GM21515 (cell line): ENCODE data around the gene EMC10.
"Not testable (repeated sequence)": the region's sequence is repeated elsewhere in the genome, so short reads cannot be mapped to it uniquely, and the experiment has no call there.

ENCODE experiments used
- ATAC-seq: cut with Tn5 transposase; IDR thresholded peaks from one replicate; pipeline ENCODE4 v1.9.1; 2021; ENCODE audit not compliant: unreplicated experiment

EMC10 gene

DNA sequence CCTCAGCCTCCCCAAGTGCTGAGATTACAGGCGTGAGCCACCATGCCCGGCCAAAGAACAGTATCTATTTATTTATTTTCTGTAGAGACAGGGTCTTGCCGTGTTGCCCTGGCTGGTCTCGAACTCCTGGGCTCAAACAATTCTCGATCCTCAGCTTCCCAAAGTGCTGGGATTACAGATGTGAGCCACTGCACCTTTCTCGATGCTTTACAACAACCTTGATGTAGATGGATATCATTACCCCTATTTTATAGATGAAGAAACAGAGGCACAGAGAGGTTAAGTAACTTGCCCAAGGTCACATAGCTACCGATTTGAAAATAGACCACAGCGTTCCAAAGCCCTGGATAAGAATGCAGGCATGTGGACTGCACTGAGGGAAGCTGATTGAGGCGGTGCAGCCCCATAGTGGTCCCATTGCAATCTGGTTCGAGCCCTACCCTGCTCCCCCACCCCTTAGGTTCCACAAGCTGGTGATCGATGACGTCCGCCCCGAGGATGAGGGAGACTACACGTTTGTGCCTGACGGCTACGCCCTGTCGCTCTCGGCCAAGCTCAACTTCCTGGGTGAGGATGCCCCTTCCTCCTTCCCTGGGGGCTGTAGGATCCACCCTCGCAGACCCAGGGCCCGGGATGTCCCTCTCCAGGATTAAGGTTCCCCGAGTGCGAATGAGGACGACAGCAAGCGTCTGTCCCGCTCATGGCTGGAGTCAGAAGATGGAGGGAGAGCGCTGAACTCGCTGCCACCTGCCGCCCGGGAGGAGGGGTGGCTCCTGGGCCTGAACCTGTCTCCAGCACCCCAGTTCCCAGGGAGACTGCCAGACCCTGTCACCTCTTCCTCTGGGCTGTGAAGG, 25.7 kb upstream of the EMC10 start:
- no peak for ATAC-seq

DNA sequence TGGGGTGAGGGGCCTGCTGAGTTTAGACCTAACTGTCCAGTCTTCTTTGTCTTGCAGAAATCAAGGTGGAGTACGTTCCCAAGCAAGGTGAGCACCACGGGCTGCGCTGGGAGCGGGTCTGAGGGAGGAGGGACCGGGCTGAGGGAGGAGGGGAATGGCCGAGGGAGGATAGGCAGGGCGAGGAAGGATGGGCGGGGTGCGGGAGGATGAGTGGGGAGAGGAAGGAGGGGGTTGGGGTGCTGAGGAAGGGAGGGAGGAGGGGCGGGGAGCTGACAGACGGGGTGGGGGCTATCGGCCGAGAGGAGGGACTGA, 25.1 kb upstream of the EMC10 start:
- no peak for ATAC-seq

DNA sequence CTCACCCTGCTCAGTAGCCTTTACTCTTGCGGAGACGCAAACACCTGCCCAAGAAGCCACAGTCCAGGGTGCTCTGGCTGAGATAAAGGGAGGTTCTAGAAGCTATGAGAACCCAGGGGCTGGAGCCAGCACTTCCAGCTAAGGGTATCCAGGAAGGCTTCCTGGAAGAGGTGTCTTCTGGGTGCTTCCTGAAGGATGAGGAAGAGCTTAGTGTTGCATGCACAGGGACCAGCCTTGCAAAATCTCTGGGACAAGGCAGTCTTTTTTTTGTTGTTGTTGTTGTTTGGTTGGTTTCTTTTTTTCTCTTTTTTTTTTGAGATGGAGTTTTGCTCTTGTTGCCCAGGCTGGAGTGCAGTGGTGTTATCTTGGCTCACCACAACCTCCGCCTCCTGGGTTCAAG, 23.1 kb upstream of the EMC10 start:
- ATAC-seq: no peak

DNA sequence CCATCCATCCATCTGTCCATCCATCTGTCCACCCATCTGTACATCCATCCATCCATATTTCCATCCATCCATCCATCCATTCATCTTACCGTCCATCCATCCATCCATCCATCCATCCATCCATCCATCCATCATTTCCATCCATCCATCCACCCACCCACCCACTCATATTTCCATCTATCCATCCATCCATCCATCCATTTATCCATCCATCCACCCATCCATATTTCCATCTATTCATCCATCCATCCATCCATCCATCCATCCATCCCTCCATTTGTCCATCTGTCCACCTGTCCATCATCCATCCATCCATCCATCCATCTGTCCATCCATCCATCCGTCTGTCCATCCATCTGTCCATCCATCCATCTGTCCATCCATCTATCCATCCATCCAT, 20.3 kb upstream of the EMC10 start:
- ATAC-seq: no peak

DNA sequence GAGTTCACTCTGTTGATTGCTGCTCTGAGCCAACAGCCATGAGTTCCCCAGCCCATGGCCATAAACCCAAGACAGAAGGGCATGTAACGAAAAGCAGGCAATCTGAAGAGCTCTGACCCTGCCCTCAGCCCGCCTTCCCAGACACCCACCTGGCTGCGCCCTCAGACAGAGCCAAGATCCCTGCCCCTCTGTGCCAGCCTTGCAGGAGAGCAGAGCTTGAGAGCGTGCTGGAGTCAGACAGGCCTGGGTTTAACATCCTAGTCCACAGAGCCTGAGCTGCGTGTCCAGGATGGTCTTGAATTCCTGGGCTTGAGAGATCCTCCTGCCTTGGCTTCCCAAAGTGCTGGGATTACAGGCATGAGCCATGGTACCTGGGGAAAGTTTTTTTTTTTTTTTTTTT, 19.0 kb upstream of the EMC10 start:
- no peak for ATAC-seq

DNA sequence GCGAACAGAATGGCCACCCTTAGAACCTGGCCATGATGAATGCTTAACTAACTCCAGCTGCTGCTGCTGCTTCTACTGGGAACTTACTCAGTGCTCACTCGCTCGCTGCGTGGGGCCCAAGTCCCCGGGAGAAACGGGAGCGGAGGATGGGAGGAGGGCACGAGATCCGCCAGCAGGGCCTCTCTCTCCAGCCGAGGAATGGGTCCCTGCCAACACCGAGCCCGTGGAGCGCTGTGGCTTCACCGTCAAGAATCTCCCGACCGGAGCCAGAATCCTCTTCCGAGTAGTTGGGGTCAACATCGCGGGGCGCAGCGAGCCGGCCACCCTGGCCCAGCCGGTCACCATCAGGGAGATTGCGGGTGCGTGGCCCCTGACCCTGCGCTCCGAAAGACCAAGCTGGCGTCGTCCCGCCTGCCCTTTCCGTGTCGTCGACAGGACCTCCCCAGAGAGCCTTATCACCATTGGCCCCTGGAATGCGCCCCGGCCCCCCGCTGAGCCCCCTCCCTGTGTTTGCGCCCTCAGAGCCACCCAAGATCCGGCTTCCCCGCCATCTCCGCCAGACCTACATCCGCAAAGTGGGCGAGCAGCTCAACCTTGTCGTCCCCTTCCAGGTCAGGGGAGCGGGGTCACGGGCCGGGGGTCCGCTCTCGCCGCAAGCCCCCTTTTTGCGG, 17.8 kb upstream of the EMC10 start:
- ATAC-seq: no peak

DNA sequence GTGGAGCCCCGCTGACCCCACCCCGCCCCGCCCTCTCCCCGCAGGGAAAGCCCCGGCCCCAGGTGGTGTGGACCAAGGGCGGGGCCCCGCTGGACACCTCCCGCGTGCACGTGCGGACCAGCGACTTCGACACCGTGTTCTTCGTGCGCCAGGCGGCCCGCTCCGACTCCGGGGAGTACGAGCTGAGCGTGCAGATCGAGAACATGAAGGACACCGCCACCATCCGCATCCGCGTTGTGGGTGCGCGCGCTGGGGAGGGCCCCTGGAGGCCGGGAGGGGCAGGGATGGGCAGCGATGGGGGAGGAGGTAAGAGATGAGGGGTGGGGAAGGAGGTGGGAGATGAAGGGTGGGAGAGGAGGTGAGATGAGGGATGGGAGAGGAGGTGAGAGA, 17.2 kb upstream of the EMC10 start:
- ATAC-seq: no peak

DNA sequence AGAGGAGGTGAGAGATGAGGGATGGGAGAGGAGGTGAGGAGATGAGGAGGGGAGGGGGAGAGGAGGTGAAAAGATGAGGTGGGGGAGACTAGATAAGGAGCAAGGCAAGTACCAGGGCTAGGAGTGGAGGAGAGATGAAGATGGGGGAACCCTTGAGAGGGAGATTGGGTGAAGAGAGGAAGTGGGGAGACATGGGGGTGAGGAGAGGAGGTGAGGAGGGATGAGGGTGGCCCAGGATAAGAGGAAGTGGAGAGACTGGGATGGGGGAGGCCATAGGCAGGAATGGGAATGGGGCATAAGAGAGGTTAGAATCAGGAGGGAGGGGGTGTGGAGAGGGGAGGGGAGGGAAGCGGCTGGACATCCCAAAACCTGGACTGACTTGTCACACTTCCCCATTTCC, 16.7 kb upstream of the EMC10 start:
- no peak for ATAC-seq

DNA sequence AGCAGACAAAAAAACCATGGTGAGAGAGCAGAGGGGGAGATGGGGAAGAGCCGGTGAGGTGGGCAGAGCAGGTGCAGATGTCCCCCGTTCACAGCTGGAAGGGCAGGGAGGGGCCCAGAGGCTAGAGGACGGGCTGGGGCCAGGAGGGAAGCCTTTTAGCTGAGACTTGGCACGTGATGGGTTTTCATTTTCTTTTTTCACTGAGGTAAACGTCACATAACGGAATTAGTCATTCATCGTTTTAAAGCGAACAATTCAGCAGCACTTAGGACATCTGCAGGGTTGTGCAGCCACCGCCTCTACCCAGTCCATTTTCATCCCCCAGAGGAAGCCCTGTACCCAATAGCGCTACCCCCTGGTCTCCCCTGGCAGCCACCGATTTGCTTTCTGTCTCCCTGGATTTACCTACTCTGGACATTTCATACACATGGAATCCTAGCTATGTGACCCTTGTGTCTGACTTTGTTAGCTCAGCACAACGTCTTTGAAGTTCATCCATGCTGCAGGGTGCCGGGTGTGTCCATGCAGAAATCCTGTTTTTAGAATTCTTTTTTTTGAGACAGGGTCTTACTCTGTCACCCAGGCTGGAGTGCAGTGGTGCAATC, 16.0 kb upstream of the EMC10 start:
- no peak for ATAC-seq

DNA sequence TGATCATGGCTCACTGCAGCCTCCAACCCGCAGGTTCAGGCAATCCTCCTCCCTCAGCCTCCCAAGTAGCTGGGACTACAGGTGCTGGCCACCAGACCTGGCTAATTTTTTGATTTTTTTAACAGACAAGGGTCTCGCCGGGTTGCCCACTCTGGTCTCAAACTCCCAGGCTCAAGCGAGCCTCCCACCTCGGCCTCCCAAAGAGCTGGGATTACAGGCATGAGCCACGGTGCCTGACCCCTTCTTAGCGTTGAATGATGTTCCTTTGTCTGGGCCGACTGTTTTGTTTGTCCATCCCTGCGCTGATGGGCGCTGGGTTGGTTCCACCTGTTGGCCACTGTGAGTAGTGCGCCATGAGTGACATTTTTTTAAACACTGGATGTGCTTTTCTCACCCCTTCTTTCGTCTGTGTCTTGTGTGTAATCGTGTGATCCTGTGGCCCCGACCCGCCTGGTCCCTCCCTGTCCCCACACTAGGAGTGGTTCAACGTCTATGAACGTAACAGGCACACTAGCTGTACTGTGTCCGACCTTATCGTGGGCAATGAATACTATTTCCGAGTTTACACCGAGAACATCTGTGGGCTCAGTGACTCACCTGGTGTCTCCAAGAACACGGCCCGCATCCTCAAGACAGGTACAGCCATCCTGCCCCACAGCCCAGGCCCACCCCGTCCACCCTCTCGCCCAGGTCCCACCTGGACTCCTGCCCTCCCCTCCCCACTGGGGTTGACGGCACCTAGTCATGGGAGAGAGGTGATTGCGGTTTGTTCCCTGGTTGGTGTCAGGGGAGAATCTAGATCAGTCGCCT, 15.0 kb upstream of the EMC10 start:
- no peak for ATAC-seq

DNA sequence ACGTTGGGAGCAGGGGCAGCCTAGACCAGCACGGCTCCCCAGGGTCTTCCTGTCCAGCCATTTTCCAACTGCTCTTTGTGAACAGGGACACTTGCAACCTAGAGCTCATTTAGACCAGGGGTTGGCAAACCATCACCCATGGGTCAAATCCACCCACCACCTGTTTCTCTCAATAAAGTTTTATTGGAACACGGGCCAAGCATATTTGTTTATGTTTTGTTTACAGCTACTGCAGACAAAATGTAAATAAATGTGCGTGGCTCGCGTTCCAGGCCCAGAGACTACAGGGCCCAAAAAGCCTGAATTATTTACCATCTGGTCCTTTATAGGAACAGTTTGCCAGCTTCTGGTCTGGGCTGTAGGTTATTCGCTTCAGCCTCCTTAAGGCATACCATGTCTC, 13.3 kb upstream of the EMC10 start:
- no peak for ATAC-seq

DNA sequence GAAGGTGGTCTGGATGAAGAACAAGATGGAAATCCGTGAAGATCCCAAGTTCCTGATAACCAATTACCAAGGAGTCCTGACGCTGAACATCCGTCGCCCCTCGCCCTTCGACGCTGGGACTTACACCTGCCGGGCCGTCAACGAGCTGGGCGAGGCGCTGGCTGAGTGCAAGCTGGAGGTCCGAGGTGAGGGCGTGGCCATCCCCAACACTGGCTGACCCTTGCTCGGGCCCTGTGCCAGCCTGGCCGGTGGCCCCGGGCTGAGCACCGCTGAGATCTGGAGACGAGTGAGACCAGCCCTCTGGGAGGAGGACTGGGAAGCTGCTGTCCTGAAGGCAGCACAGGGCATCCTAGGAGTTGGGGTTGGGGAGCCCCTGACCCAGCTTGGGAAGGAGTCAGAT, 12.0 kb upstream of the EMC10 start:
- no peak for ATAC-seq

DNA sequence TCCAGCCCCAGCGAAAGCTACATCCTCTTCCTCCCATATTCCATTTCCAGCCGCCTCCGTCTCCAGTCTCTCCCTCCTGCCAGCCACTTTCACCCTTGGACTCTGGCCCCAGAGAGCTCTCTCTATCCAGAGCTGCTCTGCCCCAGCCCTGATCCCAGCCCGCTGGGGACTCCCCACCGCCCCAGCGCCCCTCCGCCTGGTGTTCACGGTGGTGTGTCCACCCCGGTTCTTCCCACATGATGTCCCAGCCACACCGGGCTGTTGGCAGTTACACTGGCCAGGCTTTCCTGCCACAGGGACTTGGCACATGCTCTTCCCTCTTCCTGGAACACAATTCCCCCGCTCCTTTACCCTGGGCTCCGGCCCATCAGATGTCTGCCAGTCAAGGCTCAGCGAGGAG, 11.3 kb upstream of the EMC10 start:
- ATAC-seq: no peak

DNA sequence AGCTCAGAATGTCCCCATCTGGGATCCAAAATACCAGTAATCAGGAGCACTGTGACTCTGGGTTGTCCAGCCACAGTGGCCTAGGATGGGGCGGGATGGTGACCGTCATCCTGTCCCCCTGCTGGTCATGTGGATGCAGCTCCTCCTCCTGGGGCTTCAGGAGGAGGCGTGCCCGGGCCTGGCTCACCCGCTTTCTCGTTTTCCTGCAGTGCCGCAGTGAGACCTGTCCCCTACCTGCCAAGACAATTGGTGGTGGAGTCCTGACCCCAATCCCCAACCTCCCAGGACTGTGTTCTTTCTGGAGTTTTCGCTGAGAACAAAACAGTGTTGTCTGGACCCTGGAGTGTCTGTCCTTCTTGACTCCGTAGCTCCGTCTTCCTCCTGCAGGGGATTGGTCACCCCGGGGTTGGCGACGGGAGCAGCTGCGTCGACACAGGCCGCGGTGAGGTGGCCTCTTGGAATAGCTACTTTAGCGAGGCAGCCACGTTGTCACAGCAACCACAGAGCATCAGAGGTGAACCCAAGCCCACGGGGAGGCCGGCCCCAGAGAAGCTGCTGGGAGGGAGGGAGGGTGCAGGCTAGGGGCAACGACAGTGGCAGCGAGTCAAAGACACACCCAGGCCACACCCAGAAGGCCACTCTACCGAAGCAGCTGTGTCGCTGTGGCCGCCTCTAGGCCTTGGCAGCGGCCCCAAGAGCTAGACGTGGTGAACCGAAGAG, 10.2 kb upstream of the EMC10 start:
- ATAC-seq: no peak

DNA sequence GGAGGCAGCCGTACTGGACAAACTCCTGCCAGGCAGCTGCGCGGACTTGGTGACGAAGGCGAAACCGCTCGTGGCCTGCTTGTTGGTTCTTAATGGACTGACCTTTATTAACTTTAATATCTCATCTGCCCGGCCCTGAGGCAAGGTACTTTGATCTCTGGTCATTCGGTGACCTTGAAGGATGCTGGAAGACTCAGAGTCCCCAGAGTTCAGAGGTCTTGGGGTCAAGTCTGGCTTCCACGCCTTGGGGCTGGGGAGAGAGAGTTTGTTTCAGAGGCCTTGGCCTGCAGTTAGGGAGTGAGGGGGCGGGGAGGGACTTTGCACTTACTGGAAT, 9.6 kb upstream of the EMC10 start:
- ATAC-seq: no peak

DNA sequence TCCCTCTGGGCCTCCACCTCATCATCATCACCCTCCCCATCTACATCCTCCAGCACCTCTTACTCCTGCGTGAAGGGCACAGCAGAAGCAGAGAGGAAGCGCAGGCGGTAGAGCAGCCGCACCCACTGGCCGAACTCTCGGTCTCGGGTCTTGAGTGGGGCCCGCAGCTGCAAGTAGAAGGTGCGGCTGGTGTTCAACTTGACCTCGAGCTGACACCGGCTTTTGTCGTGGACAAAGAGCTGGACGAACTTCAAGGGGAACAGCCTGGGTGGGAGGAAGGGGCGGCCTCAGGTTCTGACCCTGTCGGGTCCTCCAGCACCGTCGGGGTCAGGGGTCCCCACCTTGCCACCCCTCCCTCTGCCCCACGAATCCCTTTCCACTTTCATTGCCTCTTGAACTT, 8.7 kb upstream of the EMC10 start:
- ATAC-seq: no peak

DNA sequence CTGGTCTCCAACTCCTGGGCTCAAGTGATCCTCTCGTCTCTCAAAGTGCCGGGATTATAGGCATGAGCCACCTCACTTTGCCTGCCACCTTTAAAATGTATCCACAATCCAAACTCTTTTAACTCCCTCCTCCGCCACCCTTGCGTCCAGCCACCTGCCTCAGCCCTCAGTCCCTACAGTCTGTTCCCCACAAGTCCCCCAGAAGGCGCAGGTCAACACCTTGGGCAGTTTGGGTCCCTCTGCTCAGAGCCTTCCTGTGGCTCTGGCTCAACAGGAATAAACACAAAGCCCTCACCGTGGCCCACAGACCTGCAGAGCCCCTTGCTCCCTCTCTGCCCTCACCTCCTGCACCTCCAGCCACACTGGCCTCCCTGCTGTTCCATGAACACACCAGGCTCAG, 7.5 kb upstream of the EMC10 start:
- no peak for ATAC-seq

DNA sequence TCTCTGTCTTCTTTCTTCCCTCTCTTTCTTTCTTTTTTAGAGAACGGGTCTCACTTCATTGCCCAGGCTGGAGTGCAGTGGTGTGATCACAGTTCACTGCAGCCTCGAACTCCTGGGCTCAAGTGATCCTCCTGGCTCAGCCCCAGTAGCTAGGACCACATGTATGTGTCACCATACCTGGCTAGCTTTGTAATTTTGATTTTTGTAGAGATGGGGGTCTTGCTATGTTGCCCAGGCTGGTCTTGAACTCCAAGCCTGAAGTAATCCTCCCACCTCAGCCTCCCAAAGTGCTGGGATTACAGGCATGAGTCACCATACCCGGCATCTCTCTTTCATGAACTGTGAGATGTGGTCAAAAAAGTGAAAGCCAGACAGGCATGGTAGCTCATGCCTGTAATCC, 3.0 kb upstream of the EMC10 start:
- not testable (repeated sequence) for ATAC-seq

DNA sequence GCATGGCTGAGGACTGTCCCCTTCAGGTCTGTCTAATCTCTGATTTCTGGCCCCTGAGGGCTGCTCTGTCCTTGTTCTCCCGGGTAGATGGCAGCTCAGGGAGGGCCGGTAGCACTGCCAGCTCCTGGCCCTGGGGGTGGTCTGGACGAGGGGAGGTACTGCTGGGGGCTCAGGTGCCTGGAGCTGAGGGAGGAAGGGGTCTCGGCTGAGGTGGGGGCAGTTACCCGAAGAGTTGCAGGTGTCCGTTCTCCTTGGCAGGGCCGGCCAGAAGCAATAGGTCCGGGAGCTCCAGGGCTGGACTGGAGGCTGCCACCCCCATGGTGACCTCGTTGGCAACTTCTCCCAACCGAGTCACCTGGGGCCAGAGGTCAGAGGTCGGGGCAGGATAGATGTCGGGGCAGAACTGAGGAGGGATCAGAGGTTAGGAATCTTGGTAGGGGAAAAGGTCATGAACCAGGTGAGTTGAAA, 1.2 kb upstream of the EMC10 start:
- ATAC-seq: no peak

DNA sequence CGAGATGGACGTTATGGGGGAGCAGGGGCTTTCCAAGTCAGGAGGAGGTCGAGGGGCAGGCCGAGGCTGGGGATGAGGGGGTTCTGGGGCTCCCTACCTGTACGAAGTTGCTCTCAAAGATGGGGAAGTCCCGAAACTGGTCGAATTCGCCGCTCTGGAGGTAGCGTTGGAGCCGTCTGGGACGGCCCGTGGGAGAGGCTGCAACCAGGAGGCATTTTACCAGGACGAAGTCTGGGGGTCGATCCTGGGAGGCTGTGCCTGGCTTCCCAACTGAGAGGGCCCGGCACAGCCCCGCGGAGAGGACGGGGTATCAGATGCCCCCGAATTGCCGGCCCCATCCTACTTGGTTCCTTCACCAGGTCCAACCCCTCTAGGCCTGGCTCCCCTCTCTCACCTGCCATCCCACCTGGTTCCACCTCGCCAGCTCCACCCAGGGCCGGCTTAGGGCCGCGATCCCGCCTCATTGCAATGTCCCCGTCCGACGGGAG, 527 bp upstream of the EMC10 start:
- ATAC-seq: no peak

DNA sequence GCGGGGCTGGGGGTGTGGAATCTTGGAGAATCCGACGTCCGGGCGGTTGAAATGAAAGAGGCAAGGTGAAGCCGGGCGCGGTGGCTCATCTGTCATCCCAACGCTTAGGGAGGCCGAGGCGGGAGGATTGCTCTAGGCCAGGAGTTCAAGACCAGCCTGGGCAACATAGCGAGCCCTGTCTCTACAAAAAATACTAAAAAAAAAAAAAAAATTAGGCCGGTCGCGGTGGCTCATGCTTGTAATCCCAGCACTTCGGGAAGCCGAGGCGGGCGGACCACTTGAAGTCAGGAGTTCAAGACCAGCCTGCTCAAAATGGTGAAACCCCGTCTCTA, 566 bp downstream of the EMC10 start:
- ATAC-seq: no peak
